NCI-H1048 (cell line): ENCODE measurements around the gene KIF4A.
"Not testable (repeated sequence)": the region's sequence is repeated elsewhere in the genome, so short reads cannot be mapped to it uniquely, and the experiment has no call there.

Source experiments
- DNase-seq: peaks from one replicate; lab custom pipeline; 2025; lab: John Stamatoyannopoulos, UW

Gene KIF4A

GRCh38 chrX:70292788-70293187, 2.9 kb downstream of the KIF4A start:
- DNase-seq = no peak

- DNase-seq = no peak
Observed at GRCh38 chrX:70293621-70294020, 3.7 kb downstream of the KIF4A start.

- DNase-seq = no peak
Observed at GRCh38 chrX:70301716-70302115, 11.8 kb downstream of the KIF4A start.

- DNase-seq = no peak
Observed at GRCh38 chrX:70313503-70313902, 23.6 kb downstream of the KIF4A start.

GRCh38 chrX:70322784-70323183, 32.9 kb downstream of the KIF4A start:
- DNase-seq = no peak

GRCh38 chrX:70323628-70324027, 33.7 kb downstream of the KIF4A start:
- DNase-seq = not testable (repeated sequence)

GRCh38 chrX:70324326-70324725, 34.4 kb downstream of the KIF4A start:
- no peak for DNase-seq

- DNase-seq = no peak
Observed at GRCh38 chrX:70331161-70331560, 41.3 kb downstream of the KIF4A start.

GRCh38 chrX:70332600-70332999, 42.7 kb downstream of the KIF4A start:
- DNase-seq = no peak

GRCh38 chrX:70336767-70337166, 46.9 kb downstream of the KIF4A start:
- DNase-seq = no peak

GRCh38 chrX:70338290-70338689, 48.4 kb downstream of the KIF4A start:
- DNase-seq = no peak

GRCh38 chrX:70343435-70343834, 53.5 kb downstream of the KIF4A start:
- DNase-seq = no peak

- DNase-seq = no peak
Observed at GRCh38 chrX:70346418-70347070, 56.6 kb downstream of the KIF4A start.

GRCh38 chrX:70348825-70349224, 58.9 kb downstream of the KIF4A start:
- DNase-seq = not testable (repeated sequence)

- DNase-seq = not testable (repeated sequence)
Observed at GRCh38 chrX:70349367-70350125, 59.6 kb downstream of the KIF4A start.

- no peak for DNase-seq
Observed at GRCh38 chrX:70352496-70352895, 62.6 kb downstream of the KIF4A start.

- no peak for DNase-seq
Observed at GRCh38 chrX:70353514-70353913, 63.6 kb downstream of the KIF4A start.

- no peak for DNase-seq
Observed at GRCh38 chrX:70354716-70355115, 64.8 kb downstream of the KIF4A start.

GRCh38 chrX:70359458-70359857, 69.6 kb downstream of the KIF4A start:
- no peak for DNase-seq

- DNase-seq = no peak
Observed at GRCh38 chrX:70360366-70360765, 70.5 kb downstream of the KIF4A start.

- DNase-seq = not testable (repeated sequence)
Observed at GRCh38 chrX:70368731-70369130, 78.8 kb downstream of the KIF4A start.

GRCh38 chrX:70386235-70386634, 96.3 kb downstream of the KIF4A start:
- DNase-seq = no peak

GRCh38 chrX:70398899-70399298, 109.0 kb downstream of the KIF4A start:
- no peak for DNase-seq

GRCh38 chrX:70400181-70400580, 110.3 kb downstream of the KIF4A start:
- DNase-seq = not testable (repeated sequence)
